Renal pelvis (tissue), 4 donors: ENCODE data around the gene DNMBP. TPM values are rescaled to one million over a fixed set of nuclear protein-coding genes. Genes with fewer than 3 reads are reported as not detected.

Experiments used
- DNase-seq: peaks from one replicate; pipeline ENCODE4 v3.0.0-alpha.2; 2013
- polyA plus RNA-seq, 3 donors: library from polyadenylated mRNA; unstranded; fragments of 120-200 nt; gene quantifications; one replicate each; pipeline ENCODE4 v1.2.1, GENCODE V29; 2013; ENCODE audit not compliant: insufficient read length in 3 of 3

The DNMBP gene
- polyA plus RNA-seq, 3 donors = 32.7 to 43.6 (median 35.4) TPM

GRCh38 chr10:99836711-99837110 is 173.0 kb downstream of the DNMBP start:
- DNase-seq = no peak

GRCh38 chr10:99835947-99836346 is 173.8 kb downstream of the DNMBP start:
- no peak for DNase-seq

- DNase-seq = no peak
Measured at GRCh38 chr10:99834410-99834809, 175.3 kb downstream of the DNMBP start.

- no peak for DNase-seq
Measured at GRCh38 chr10:99832439-99832838, 177.3 kb downstream of the DNMBP start.

- no peak for DNase-seq
Measured at GRCh38 chr10:99828464-99828863, 181.3 kb downstream of the DNMBP start.

GRCh38 chr10:99827936-99828335 is 181.8 kb downstream of the DNMBP start:
- DNase-seq = no peak

Other genes starting within 250 kb of the DNMBP start
- 10 to 100 TPM in 2 of 3 donors, 1 to 10 TPM in 1; 9.2 to 14.3 (median 13.8) TPM for gene ABCC2, start 227.3 kb downstream of the DNMBP start, polyA plus RNA-seq
- gene CPN1, start 71.9 kb upstream of the DNMBP start, polyA plus RNA-seq = 1 to 10 TPM; 2.3 to 3.8 (median 3.8) TPM
- gene ERLIN1, start 176.1 kb upstream of the DNMBP start, polyA plus RNA-seq = 10 to 100 TPM; 51.0 to 52.8 (median 52.0) TPM
- gene CHUK, start 219.6 kb upstream of the DNMBP start, polyA plus RNA-seq = 10 to 100 TPM; 24.3 to 30.2 (median 29.3) TPM